GM10266 (cell line): Measurements from ENCODE around the gene GYS1.
"Not testable (repeated sequence)": the region's sequence is repeated elsewhere in the genome, so short reads cannot be mapped to it uniquely, and the experiment has no call there.

ENCODE experiments used
- DNase-seq: peaks from one replicate; pipeline ENCODE4 v3.0.0; 2012; ENCODE audit errors: extremely low spot score
- TF ChIP-seq, protein P1 (sequence below): IDR thresholded peaks from 2 replicates; pipeline ENCODE4 v1.5.1; 2012; ENCODE audit warnings: mild to moderate bottlenecking, low read depth; ENCODE audit not compliant: control insufficient read depth, insufficient read depth; ENCODE audit errors: missing control alignments

The GYS1 gene

GRCh38 chr19:48993175-48994034 lies at the start of gene GYS1, which contains the start of gene RUVBL2:
TSS of gene GYS1 (minus strand) at chr19:48993309. CDS start at chr19:48993112, 197 bp downstream.
TSS of gene RUVBL2 (plus strand) at chr19:48993887. CDS start at chr19:48993912, 25 bp downstream.
- DNase-seq, result peak; percentile 98
- TF ChIP-seq, protein P1, sequence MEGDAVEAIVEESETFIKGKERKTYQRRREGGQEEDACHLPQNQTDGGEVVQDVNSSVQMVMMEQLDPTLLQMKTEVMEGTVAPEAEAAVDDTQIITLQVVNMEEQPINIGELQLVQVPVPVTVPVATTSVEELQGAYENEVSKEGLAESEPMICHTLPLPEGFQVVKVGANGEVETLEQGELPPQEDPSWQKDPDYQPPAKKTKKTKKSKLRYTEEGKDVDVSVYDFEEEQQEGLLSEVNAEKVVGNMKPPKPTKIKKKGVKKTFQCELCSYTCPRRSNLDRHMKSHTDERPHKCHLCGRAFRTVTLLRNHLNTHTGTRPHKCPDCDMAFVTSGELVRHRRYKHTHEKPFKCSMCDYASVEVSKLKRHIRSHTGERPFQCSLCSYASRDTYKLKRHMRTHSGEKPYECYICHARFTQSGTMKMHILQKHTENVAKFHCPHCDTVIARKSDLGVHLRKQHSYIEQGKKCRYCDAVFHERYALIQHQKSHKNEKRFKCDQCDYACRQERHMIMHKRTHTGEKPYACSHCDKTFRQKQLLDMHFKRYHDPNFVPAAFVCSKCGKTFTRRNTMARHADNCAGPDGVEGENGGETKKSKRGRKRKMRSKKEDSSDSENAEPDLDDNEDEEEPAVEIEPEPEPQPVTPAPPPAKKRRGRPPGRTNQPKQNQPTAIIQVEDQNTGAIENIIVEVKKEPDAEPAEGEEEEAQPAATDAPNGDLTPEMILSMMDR, result peak; percentile 96

DNA sequence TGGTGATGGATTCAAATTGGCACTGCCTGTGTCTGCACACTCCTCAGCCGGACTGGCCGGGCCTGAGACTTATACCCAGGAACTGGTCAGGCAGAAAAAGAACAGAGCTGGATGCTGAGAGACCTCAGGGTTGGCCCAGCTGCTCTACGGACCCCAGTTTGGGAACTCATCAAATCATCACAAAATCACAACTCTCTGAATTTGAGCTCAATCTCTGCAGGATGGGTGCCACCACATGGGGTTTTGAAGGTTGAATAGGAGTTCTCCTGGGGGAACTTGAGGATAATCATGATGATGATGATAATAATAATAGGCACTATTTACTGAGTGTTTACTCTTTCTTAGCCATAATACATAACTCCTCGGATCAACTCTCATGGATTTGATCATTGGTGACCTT lies 49.6 kb upstream of the GYS1 start:
- not testable (repeated sequence) for DNase-seq

GRCh38 chr19:49042177-49042576 lies 49.1 kb upstream of the GYS1 start:
- DNase-seq, result no peak

DNA sequence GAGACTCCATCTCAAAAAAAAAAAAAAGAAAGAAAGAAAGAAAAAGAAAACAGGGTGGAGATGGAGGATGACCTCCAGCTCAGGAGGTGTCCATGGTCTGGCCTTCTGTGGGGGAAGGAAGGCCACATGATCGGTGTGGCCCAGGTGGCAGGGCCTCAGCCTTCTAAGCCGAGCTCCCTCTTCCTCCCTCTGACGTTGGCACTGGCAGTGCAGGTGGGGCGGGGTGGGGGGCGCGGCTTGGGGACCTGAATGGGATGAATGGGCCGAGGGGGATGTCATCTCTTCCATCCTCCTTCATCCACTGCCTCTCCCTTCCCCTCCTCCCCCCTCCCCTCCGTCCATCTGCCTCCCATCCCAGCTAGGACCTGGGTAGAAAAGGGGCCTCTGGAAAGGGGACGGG lies 46.6 kb upstream of the GYS1 start:
- not testable (repeated sequence) for DNase-seq

More at GRCh38 chr19:49042177-49042576, 49.1 kb upstream of the GYS1 start:
- TF ChIP-seq, protein P1, result no peak

DNA sequence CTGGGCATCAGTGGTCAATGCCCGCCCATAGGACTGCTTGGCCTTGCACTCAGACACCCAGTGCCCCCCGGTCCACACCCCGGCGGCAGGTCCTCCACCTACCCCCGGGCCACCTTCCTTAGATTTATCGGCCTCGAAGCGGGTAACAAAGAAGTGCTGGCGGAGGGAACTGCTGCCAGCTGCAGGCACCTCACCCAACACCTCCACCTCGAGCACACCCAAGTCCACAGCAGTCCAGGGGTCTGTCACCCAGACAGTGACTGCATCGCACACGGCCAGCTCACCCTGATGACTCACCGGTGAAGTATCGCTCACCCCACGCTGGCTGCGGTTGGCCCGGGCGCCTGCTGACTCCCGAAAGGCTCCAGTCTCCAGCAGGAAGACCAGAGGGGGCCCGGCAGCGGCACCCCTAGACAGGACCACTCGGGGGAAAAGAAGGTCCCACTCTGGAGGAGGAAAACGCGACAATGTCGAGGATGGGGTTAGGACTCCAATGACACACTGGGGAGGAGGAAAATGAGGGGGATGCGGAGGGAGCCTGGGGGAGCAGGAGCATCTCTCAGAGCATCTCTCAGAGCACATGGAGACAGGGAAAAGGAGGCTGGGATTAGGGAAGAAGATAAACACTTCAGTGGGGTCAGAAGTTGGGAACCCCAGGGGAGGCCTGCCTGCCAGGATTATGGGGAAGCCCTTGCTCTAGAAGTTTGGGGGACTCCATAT lies 45.6 kb upstream of the GYS1 start:
- DNase-seq, result not testable (repeated sequence)

GRCh38 chr19:49038111-49038510 lies 45.0 kb upstream of the GYS1 start:
- not testable (repeated sequence) for DNase-seq

GRCh38 chr19:49036815-49037214 lies 43.7 kb upstream of the GYS1 start, which contains the start of gene CGB1:
TSS of gene CGB1 (minus strand) at chr19:49036895. CDS start at chr19:49036711, 184 bp downstream.
- TF ChIP-seq, protein P1, result peak; percentile 49
- peak; percentile 30 for DNase-seq

GRCh38 chr19:49031642-49032301 lies 38.7 kb upstream of the GYS1 start, which contains the start of gene CGB2:
TSS of gene CGB2 (plus strand) at chr19:49031890. CDS start at chr19:49032096, 206 bp downstream.
- TF ChIP-seq, protein P1, result peak; percentile 33
- peak; percentile 85 for DNase-seq

DNA sequence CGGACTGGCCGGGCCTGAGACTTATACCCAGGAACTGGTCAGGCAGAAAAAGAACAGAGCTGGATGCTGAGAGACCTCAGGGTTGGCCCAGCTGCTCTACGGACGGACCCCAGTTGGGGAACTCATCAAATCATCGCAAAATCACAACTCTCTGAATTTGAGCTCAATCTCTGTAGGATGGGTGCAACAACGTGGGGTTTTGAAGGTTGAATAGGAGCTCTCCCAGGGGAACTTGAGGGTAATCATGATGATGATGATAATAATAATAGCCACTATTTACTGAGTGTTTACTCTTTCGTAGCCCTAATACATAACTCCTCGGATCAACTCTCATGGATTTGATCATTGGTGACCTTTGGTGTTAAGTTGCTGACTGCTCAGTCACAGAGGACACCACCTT lies 37.2 kb upstream of the GYS1 start:
- DNase-seq, result not testable (repeated sequence)

DNA sequence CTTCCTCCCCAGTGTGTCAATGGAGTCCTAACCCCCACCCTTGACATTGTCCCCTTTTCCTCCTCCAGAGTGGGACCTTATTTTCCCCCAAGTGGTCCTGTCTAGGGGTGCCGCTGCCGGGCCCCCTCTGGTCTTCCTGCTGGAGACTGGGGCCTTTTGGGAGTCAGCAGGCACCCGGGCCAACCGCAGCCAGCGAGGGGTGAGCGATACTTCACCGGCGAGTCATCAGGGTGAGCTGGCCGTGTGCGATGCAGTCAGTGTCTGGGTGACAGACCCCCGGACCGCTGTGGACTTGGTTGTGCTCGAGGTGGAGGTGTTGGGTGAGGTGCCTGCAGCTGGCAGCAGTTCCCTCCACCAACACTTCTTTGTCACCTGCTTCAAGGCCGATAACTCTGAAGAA lies 36.6 kb upstream of the GYS1 start:
- not testable (repeated sequence) for DNase-seq

DNA sequence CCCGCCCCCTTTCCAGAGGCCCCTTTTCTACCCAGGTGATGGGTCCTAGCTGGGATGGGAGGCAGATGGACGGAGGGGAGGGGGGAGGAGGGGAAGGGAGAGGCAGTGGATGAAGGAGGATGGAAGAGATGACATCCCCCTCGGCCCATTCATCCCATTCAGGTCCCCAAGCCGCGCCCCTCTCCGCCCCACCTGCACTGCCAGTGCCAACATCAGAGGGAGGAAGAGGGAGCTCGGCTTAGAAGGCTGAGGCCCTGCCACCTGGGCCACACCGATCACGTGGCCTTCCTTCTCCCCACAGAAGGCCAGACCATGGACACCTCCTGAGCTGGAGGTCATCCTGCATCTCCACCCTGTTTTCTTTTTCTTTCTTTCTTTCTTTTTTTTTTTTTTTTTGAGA lies 35.6 kb upstream of the GYS1 start:
- not testable (repeated sequence) for DNase-seq

- not testable (repeated sequence) for DNase-seq
Observed at GRCh38 chr19:49025599-49025998, 32.5 kb upstream of the GYS1 start.

DNA sequence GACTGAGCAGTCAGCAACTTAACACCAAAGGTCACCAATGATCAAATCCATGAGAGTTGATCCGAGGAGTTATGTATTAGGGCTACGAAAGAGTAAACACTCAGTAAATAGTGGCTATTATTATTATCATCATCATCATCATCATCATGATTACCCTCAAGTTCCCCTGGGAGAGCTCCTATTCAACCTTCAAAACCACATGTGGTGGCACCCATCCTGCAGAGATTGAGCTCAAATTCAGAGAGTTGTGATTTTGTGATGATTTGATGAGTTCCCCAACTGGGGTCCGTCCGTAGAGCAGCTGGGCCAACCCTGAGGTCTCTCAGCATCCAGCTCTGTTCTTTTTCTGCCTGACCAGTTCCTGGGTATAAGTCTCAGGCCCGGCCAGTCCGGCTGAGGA lies 32.0 kb upstream of the GYS1 start:
- not testable (repeated sequence) for DNase-seq

- DNase-seq, result not testable (repeated sequence)
Observed at GRCh38 chr19:49024233-49024632, 31.1 kb upstream of the GYS1 start, which contains the start of gene CGB3. TSS of gene CGB3 (minus strand) at chr19:49024333. CDS start at chr19:49023971, 362 bp downstream.
